Left lung (tissue), 10 donors: ENCODE results near the gene PSEN1. TPM values are rescaled to one million over a fixed set of nuclear protein-coding genes. Genes with fewer than 3 reads are reported as not detected.

Experiments used
- ATAC-seq: fragments of 200-7000 bp; cut with Tn5 transposase; one replicate; pipeline ENCODE4 v1.9.1; 2020; ENCODE audit warnings: moderate library complexity
- DNase-seq, 4 donors: peaks; one replicate each; pipeline ENCODE4 v3.0.0-alpha.2; 2013 to 2020
- H3K27ac ChIP-seq, 2 donors: fragments of 200-600 bp; sonication (generic) in 1 of 2; one replicate each; pipeline versions ENCODE4 v1.5.0 to v1.8.0; 2020 to 2021
- H3K27me3 ChIP-seq, 2 donors: fragments of 200-600 bp; sonication (generic) in 1 of 2; one replicate each; pipeline versions ENCODE4 v1.5.0 to v1.8.0; 2020 to 2021
- H3K36me3 ChIP-seq, 2 donors: fragments of 200-600 bp; sonication (generic) in 1 of 2; one replicate each; pipeline versions ENCODE4 v1.5.0 to v1.8.0; 2020 to 2021
- H3K4me1 ChIP-seq, 2 donors: fragments of 200-600 bp; one replicate each; pipeline ENCODE4 v1.8.0; 2021
- H3K4me3 ChIP-seq, 2 donors: fragments of 200-600 bp; sonication (generic) in 1 of 2; one replicate each; pipeline versions ENCODE4 v1.5.0 to v1.8.0; 2020 to 2021; ENCODE audit warnings: mild to moderate bottlenecking in 1 of 2
- H3K9me3 ChIP-seq, 2 donors: fragments of 200-600 bp; sonication (generic) in 1 of 2; one replicate each; pipeline versions ENCODE4 v1.5.0 to v1.8.0; 2020 to 2021
- CTCF ChIP-seq, 2 donors: fragments of 200-600 bp; sonication (generic) in 1 of 2; IDR thresholded peaks; one replicate each; pipeline versions ENCODE4 v1.5.0 to v1.8.0; 2021; ENCODE audit warnings: antibody characterized with exemption in 2 of 2
- intact Hi-C, 2 donors: fragments of 100-400 bp; cut with DNase I; formaldehyde crosslinking; loops; one replicate each; pipeline versions ENCODE4 v1.11.2 to v1.14.2; 2022
- polyA plus RNA-seq, 6 donors: library from polyadenylated mRNA; unstranded; fragments of 120-200 nt; gene quantifications; one replicate each; pipeline ENCODE4 v1.2.1, GENCODE V29; 2013; ENCODE audit not compliant: insufficient read length in 6 of 6
- total RNA-seq, 2 donors: library from RNA; stranded (reverse); fragmentation: NEBNext Ultra II Directional; extraction: Animal tissue kit (Norgen Biotek cat#: 25700); gene quantifications; one replicate each; pipeline ENCODE4 v1.2.1, GENCODE V29; 2021
- donor health status: DM: no; HTN: yes; CAD: no.
- donor health status: DM: no; HTN: no; CAD: no.

Gene PSEN1
- total and polyA plus RNA-seq, 8 donors, result 50.1 to 67.8 (median 54.3) TPM

GRCh38 chr14:73142216-73142615, 5.9 kb downstream of the PSEN1 start:
- Histone ChIP-seq H3K27ac (no peak overlapping the region), H3K4me1 (peaks cover 7 to 57% of the 10 kb centered on the region in 2 donors), H3K36me3 (no peaks in the 10 kb centered on the region), H3K27me3 (no peaks in the 10 kb centered on the region), H3K4me3 (no peak overlapping the region), H3K9me3 (no peaks in the 10 kb centered on the region)
- ATAC-seq, result no peak
- TF ChIP-seq CTCF (IDR thresholded peaks at IDR 0.05), result no peak
- intact Hi-C loops, result no loop called here
- DNase-seq, result no peak

GRCh38 chr14:73143003-73143402, 6.7 kb downstream of the PSEN1 start:
- TF ChIP-seq CTCF (IDR thresholded peaks at IDR 0.05), result no peak
- no peaks in the 10 kb centered on the region for H3K27me3 ChIP-seq
- intact Hi-C loops, result no loop called here
- peaks cover 0 to 50% of the 10 kb centered on the region in 2 donors for H3K4me1 ChIP-seq
- H3K9me3 ChIP-seq, result no peaks in the 10 kb centered on the region
- DNase-seq (no peak), ATAC-seq (no peak)
- H3K36me3 ChIP-seq, result peaks cover 0 to 3% of the 10 kb centered on the region in 2 donors
- H3K4me3 ChIP-seq, result no peak overlapping the region
- no peak overlapping the region for H3K27ac ChIP-seq

GRCh38 chr14:73143617-73144016, 7.3 kb downstream of the PSEN1 start:
- Histone ChIP-seq H3K9me3 (no peaks in the 10 kb centered on the region), H3K27me3 (no peaks in the 10 kb centered on the region), H3K36me3 (peaks cover 0 to 10% of the 10 kb centered on the region in 2 donors), H3K4me1 (peaks cover 0 to 43% of the 10 kb centered on the region in 2 donors), H3K27ac (no peak overlapping the region), H3K4me3 (no peak overlapping the region)
- intact Hi-C loops, result no loop called here
- DNase-seq, result no peak
- no peak for TF ChIP-seq CTCF (IDR thresholded peaks at IDR 0.05)
- ATAC-seq, result no peak

GRCh38 chr14:73145371-73145770, 9.1 kb downstream of the PSEN1 start:
- Histone ChIP-seq H3K4me3 (no peak overlapping the region), H3K4me1 (peaks cover 0 to 28% of the 10 kb centered on the region in 2 donors), H3K27me3 (no peaks in the 10 kb centered on the region), H3K36me3 (peaks cover 0 to 27% of the 10 kb centered on the region in 2 donors), H3K9me3 (no peaks in the 10 kb centered on the region), H3K27ac (no peak overlapping the region)
- intact Hi-C loops, result no loop called here
- no peak for TF ChIP-seq CTCF (IDR thresholded peaks at IDR 0.05)
- no peak for ATAC-seq
- no peak for DNase-seq

GRCh38 chr14:73146111-73146510, 9.8 kb downstream of the PSEN1 start:
- intact Hi-C loops, result no loop called here
- H3K27ac ChIP-seq, result no peak overlapping the region
- ATAC-seq (no peak), DNase-seq (no peak)
- no peak overlapping the region for H3K4me3 ChIP-seq
- no peaks in the 10 kb centered on the region for H3K9me3 ChIP-seq
- peaks cover 0 to 21% of the 10 kb centered on the region in 2 donors for H3K4me1 ChIP-seq
- peaks cover 0 to 35% of the 10 kb centered on the region in 2 donors for H3K36me3 ChIP-seq
- no peak for TF ChIP-seq CTCF (IDR thresholded peaks at IDR 0.05)
- no peaks in the 10 kb centered on the region for H3K27me3 ChIP-seq
